HG02759 (cell line): ENCODE measurements around the gene MAP1LC3B.
"Not testable (repeated sequence)": the region's sequence is repeated elsewhere in the genome, so short reads cannot be mapped to it uniquely, and the experiment has no call there.

ENCODE experiments used
- ATAC-seq: cut with Tn5 transposase; IDR thresholded peaks from one replicate; pipeline ENCODE4 v1.9.1; 2021; ENCODE audit warnings: mild to moderate bottlenecking, moderate library complexity; ENCODE audit not compliant: unreplicated experiment

Gene MAP1LC3B

GRCh38 chr16:87360862-87361610 is 31.1 kb upstream of the MAP1LC3B start:
- no peak for ATAC-seq

- no peak for ATAC-seq
Observed at GRCh38 chr16:87361916-87362619, 30.1 kb upstream of the MAP1LC3B start.

- ATAC-seq, result not testable (repeated sequence)
Observed at GRCh38 chr16:87362828-87363559, 29.1 kb upstream of the MAP1LC3B start.

- ATAC-seq, result no peak
Observed at GRCh38 chr16:87363771-87364455, 28.2 kb upstream of the MAP1LC3B start.

GRCh38 chr16:87365021-87365713 is 27.0 kb upstream of the MAP1LC3B start:
- no peak for ATAC-seq

- no peak for ATAC-seq
Observed at GRCh38 chr16:87366288-87366687, 25.8 kb upstream of the MAP1LC3B start.

GRCh38 chr16:87366930-87367329 is 25.2 kb upstream of the MAP1LC3B start:
- no peak for ATAC-seq

GRCh38 chr16:87367529-87367928 is 24.6 kb upstream of the MAP1LC3B start:
- ATAC-seq, result no peak

GRCh38 chr16:87368029-87368770 is 23.9 kb upstream of the MAP1LC3B start:
- no peak for ATAC-seq

GRCh38 chr16:87369117-87369765 is 22.9 kb upstream of the MAP1LC3B start:
- no peak for ATAC-seq

- no peak for ATAC-seq
Observed at GRCh38 chr16:87369796-87370719, 22.1 kb upstream of the MAP1LC3B start.

- no peak for ATAC-seq
Observed at GRCh38 chr16:87371261-87371866, 20.8 kb upstream of the MAP1LC3B start.

- no peak for ATAC-seq
Observed at GRCh38 chr16:87372305-87372704, 19.8 kb upstream of the MAP1LC3B start.

- no peak for ATAC-seq
Observed at GRCh38 chr16:87374313-87374712, 17.8 kb upstream of the MAP1LC3B start.

- ATAC-seq, result no peak
Observed at GRCh38 chr16:87375426-87376135, 16.6 kb upstream of the MAP1LC3B start.

- ATAC-seq, result no peak
Observed at GRCh38 chr16:87376660-87377059, 15.5 kb upstream of the MAP1LC3B start.

GRCh38 chr16:87379312-87379752 is 12.8 kb upstream of the MAP1LC3B start:
- not testable (repeated sequence) for ATAC-seq
